HG03432 (cell line): ENCODE data around the gene CYP1B1.
"Not testable (repeated sequence)": the region's sequence is repeated elsewhere in the genome, so short reads cannot be mapped to it uniquely, and the experiment has no call there.

Experiments used
- ATAC-seq: cut with Tn5 transposase; IDR thresholded peaks from one replicate; pipeline ENCODE4 v1.9.1; 2021; ENCODE audit warnings: mild to moderate bottlenecking, moderate library complexity; ENCODE audit not compliant: unreplicated experiment

CYP1B1 gene

GRCh38 chr2:38037757-38038621, 38.0 kb downstream of the CYP1B1 start:
- ATAC-seq: peak; percentile 83

DNA sequence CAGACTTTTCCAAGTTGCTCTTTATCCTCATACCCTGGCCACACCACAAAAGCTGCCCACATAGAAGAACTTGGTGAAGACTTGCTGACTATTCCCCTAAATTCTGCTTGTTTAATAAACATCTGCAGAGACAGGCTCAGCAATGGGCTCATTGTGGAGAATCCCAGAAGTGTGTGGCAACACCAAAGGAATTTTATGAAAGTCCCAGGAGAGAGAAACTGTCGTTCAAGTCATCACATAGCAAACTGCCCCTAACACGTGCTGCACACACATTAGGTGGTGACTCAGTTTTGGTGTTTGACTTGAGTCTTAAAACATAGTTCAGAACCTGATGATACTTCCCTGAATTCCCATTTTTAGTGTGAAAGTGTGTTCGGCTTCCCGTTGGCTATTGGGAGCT, 38.6 kb downstream of the CYP1B1 start:
- no peak for ATAC-seq

DNA sequence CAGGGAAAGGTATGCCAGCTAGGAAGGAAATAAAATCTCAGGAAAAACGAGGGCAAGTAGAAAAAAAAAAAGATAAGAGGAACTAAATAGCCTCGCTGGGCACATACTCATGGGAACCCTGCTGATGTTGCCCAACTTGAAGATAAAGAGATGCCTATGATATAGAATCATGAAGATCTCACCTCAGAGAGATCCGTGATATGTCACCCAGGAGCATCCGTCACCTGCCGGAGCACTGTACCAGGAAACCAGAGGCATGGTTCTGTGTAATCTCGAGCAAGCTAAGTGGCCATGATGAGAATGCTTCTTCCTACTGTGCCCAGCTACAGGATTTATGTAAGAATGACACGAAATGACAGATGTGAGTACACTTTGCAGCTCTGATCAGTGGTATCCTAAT, 40.0 kb downstream of the CYP1B1 start:
- no peak for ATAC-seq

GRCh38 chr2:38033646-38034045, 42.3 kb downstream of the CYP1B1 start:
- ATAC-seq: no peak

DNA sequence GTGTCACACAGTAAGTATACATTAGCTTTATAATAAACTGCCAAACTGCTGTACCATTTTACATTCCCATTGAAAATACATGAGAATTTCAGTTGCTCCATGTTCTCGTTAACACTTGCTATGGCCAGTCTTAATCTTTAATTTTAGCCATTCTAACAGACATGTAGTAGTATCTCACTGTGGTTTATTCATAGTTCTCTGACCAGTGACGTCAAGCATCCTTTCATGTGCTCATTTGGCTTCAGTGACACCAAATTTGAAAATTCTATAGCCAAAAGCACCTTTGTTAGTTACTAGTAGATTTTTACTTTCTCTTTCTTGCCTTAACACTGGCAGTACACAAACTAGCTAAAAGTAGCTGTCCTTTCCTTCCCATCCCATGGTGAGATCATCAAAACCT, 43.0 kb downstream of the CYP1B1 start:
- ATAC-seq: no peak

DNA sequence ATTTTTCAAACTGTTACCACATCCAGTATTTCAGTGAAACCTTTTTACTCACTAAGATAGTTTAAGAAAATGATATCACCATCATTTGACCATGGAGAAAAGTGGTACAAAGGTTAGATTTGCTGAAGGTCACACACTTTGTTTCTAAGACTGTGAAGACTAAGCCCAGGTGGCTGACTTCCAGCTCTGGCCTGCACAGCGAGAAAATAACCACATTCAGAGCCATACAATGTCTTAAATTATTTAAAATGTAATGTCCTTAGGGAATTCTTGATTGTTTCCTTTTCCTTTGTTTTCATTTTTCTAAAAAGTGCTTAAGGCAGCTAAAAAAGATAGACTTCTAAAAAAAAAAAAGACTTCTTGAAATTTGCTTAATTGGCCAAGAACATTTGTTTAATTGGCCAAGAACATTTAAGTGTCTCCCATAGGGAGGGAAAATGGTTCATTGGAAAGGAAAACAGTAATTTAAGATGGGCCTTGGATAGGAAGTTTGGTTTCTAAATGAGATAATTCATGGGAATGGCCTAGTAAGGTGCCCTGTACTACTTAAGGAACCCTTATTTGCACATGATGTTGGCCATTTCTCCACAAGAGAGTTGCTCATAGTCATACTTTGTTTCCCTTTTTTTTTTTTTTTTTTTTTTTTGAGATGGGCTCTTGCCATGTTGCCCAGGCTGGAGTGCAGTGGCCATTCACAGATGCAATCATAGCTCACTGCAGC, 45.2 kb downstream of the CYP1B1 start:
- no peak for ATAC-seq

- no peak for ATAC-seq
Measured at GRCh38 chr2:38029512-38029911, 46.4 kb downstream of the CYP1B1 start.

DNA sequence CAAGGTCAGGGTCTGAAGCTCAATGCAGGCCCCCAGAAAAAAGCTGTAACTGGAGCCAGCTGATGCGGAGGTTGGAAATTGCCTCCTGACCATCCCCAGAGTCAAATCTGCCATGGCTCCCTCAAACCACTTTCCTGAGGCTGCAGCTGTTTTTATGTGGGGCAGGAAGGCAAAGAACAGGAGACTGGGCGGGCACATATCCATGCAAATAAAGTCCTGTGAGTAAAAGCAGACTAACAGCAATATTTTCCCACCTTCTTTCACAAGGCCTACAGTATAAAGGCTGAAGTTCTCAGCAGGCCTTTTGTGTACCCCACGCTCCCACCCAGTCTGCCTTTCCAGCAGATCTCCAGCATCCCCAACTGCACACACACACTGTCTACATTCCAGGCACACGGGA, 47.1 kb downstream of the CYP1B1 start:
- no peak for ATAC-seq

DNA sequence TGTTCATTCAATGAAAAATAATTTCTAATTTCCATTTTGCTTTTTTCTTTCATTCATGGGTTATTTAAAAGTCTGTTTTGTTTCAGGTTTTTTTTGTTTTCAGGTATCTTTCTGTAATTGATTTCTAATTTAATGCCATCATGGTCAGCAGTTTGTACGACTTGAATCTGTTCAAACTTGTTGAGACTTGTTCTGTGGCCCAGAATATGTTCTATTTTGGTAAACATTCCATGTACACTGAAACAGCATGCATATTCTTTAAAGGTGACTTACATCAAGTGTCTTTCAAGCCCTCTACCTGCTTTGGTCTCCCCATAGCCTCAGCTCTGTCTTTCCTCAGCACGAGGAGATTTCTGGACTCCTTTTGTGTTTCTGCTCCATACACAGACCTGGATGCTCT, 49.1 kb downstream of the CYP1B1 start:
- no peak for ATAC-seq

DNA sequence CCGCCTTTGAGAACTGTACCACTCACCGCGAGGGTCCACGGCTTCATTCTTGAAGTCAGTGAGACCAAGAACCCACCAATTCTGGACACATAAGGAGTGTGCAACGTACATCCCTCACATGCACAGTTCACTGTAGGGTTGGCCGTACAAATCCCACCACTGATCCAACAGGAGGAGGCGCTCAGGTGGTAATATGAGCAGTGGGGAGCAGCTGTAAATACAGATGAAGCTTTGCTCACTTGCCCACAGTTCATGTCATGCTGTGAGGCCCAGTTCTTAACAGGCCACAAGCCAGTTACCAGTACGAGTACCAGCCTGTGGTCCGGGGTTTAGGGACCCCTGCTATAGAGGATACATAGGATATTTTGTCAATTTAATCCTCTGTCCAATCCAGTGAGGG, 54.4 kb downstream of the CYP1B1 start:
- ATAC-seq: no peak

GRCh38 chr2:38020359-38021069, 55.4 kb downstream of the CYP1B1 start:
- not testable (repeated sequence) for ATAC-seq

- ATAC-seq: no peak
Measured at GRCh38 chr2:38017836-38018235, 58.1 kb downstream of the CYP1B1 start.
